HepG2 (cell line): ENCODE measurements around the gene FALEC. TPM values are rescaled to one million over a fixed set of nuclear protein-coding genes. Genes with fewer than 3 reads are reported as not detected.

Experiments
- ARHGAP35 ChIP-seq: sonication (generic); formaldehyde crosslinking; IDR thresholded peaks from 2 replicates; pipeline ENCODE4 v1.9.0; 2022; ENCODE audit warnings: mild to moderate bottlenecking, inconsistent platforms, moderate library complexity, missing genetic modification reagents, borderline replicate concordance
- CBX5 ChIP-seq: sonication (generic); formaldehyde crosslinking; IDR thresholded peaks from 2 replicates; pipeline ENCODE4 v1.4.0; 2020; ENCODE audit warnings: missing genetic modification reagents, borderline replicate concordance
- HHEX ChIP-seq: IDR thresholded peaks from 2 replicates; pipeline ENCODE4 v1.6.1; 2016; ENCODE audit warnings: control low read depth
- IRF2 ChIP-seq: IDR thresholded peaks from 2 replicates; pipeline ENCODE4 v1.6.1; 2018; ENCODE audit warnings: missing genetic modification reagents, missing compliant biosample characterization
- JARID2 ChIP-seq: sonication (generic); formaldehyde crosslinking; IDR thresholded peaks from 2 replicates; pipeline ENCODE4 v1.8.1; 2023; ENCODE audit warnings: missing genetic modification reagents, inconsistent platforms; ENCODE audit not compliant: insufficient replicate concordance
- MBNL3 ChIP-seq: fragments of 250-450 bp; sonication (Bioruptor Pico); conservative IDR thresholded peaks from 2 replicates; pipeline ENCODE4 v1.8.0; 2022; ENCODE audit warnings: mild to moderate bottlenecking, inconsistent platforms
- MXI1 ChIP-seq: IDR thresholded peaks from 3 replicates; pipeline ENCODE4 v1.6.1; 2012; ENCODE audit warnings: low read depth, low read length, inconsistent platforms, borderline replicate concordance
- NFKB2 ChIP-seq: sonication (generic); formaldehyde crosslinking; IDR thresholded peaks from 2 replicates; pipeline ENCODE4 v1.4.0; 2020; ENCODE audit warnings: missing genetic modification reagents, borderline replicate concordance
- NFRKB ChIP-seq: fragments of 450-650 bp; IDR thresholded peaks from 2 replicates; pipeline ENCODE4 v1.6.1; 2017
- RFXAP ChIP-seq: sonication (generic); formaldehyde crosslinking; IDR thresholded peaks from 2 replicates; pipeline ENCODE4 v1.4.0; 2020; ENCODE audit warnings: missing genetic modification reagents, borderline replicate concordance
- SP1 ChIP-seq, 2 experiments: fragments of 450-650 bp in 1 of 2; sonication (generic) in 1 of 2; formaldehyde crosslinking in 1 of 2; IDR thresholded peaks; 2 replicates each; pipeline versions ENCODE4 v1.4.0 to v1.6.1; 2016 to 2020; ENCODE audit warnings: missing genetic modification reagents in 1 of 2
- TSC22D2 ChIP-seq: sonication (generic); formaldehyde crosslinking; IDR thresholded peaks from 2 replicates; pipeline ENCODE4 v1.5.1; 2020; ENCODE audit warnings: missing genetic modification reagents, mild to moderate bottlenecking, borderline replicate concordance
- ZBTB7B ChIP-seq: sonication (generic); formaldehyde crosslinking; IDR thresholded peaks from 2 replicates; pipeline ENCODE4 v1.4.0; 2020; ENCODE audit warnings: missing genetic modification reagents
- ZEB1 ChIP-seq: IDR thresholded peaks from 2 replicates; pipeline ENCODE4 v1.6.1; 2012; ENCODE audit warnings: mild to moderate bottlenecking, low read depth, inconsistent platforms; ENCODE audit not compliant: insufficient replicate concordance
- ZFP82 ChIP-seq: sonication (generic); formaldehyde crosslinking; IDR thresholded peaks from 2 replicates; pipeline ENCODE4 v1.5.1; 2020; ENCODE audit warnings: mild to moderate bottlenecking, missing genetic modification reagents, borderline replicate concordance
- ZNF501 ChIP-seq: sonication (generic); formaldehyde crosslinking; IDR thresholded peaks from 2 replicates; pipeline ENCODE4 v1.5.1; 2020; ENCODE audit warnings: mild to moderate bottlenecking, moderate library complexity, missing genetic modification reagents
- polyA plus RNA-seq, 8 experiments: library from polyadenylated mRNA; depleted of rRNA in 3 of 8; stranded (reverse) in 7 of 8; unstranded in 1 of 8; fragments of >200 nt; fragmentation: Illumina TruSeq in 4 of 8; extraction: Trizol in 4 of 8; gene quantifications; 2 replicates each; pipeline versions ENCODE4 v1.2.1 to v1.2.3, GENCODE V29; 2011 to 2016; ENCODE audit warnings: low read depth in 4 of 8, missing spikeins in 1 of 8, mixed read lengths in 1 of 8; ENCODE audit not compliant: insufficient read depth in 1 of 8
- total RNA-seq, 5 experiments: library from RNA; depleted of rRNA; stranded (reverse); fragments of >200 nt; fragmentation: Illumina TruSeq; extraction: Trizol; gene quantifications; 2 replicates each; pipeline ENCODE4 v1.2.3, GENCODE V29; 2016; ENCODE audit warnings: low read depth in 1 of 5
- TF ChIP-seq, protein P1 (sequence below): sonication (generic); formaldehyde crosslinking; IDR thresholded peaks from 2 replicates; pipeline ENCODE4 v1.4.0; 2020; ENCODE audit warnings: missing genetic modification reagents, borderline replicate concordance
- TF ChIP-seq, protein P2 (sequence below): sonication (generic); formaldehyde crosslinking; IDR thresholded peaks from 2 replicates; pipeline ENCODE4 v1.8.0; 2022; ENCODE audit warnings: missing genetic modification reagents, low read depth, mild to moderate bottlenecking, borderline replicate concordance
- TF ChIP-seq, protein P3 (sequence below): sonication (generic); formaldehyde crosslinking; IDR thresholded peaks from 2 replicates; pipeline ENCODE4 v1.4.0; 2020; ENCODE audit warnings: missing genetic modification reagents
- TF ChIP-seq, protein P4 (sequence below): sonication (generic); formaldehyde crosslinking; IDR thresholded peaks from 2 replicates; pipeline ENCODE4 v1.5.0; 2020; ENCODE audit warnings: mild to moderate bottlenecking, missing genetic modification reagents, borderline replicate concordance

Gene FALEC
- total and polyA plus RNA-seq, 2 of the 13 experiments (the other 11 are each of a cell fraction or from before 2014, with no cell fraction given): 0.33 to 0.71 TPM

DNA sequence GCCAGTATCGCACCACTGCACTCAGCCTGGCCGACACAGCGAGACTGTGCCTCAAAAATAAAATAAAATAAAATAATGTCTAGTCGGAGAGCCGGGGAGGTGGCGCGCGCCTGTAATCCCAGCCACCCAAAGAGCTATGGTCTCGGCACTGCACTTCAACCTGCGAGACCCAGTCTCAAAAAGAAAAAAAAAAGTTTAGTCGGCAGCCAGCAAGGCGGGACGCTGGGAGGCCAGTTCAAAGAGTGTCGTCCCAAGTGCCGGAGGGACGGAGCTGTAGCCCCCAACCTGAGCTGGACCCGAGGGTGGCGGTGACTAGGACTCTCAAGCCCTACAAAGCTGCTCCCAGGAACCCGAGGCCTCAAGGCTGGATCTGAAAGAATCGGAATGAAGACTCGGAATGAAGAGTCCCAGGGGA, 632 bp upstream of the FALEC start (continued):
- TF ChIP-seq, protein P1, sequence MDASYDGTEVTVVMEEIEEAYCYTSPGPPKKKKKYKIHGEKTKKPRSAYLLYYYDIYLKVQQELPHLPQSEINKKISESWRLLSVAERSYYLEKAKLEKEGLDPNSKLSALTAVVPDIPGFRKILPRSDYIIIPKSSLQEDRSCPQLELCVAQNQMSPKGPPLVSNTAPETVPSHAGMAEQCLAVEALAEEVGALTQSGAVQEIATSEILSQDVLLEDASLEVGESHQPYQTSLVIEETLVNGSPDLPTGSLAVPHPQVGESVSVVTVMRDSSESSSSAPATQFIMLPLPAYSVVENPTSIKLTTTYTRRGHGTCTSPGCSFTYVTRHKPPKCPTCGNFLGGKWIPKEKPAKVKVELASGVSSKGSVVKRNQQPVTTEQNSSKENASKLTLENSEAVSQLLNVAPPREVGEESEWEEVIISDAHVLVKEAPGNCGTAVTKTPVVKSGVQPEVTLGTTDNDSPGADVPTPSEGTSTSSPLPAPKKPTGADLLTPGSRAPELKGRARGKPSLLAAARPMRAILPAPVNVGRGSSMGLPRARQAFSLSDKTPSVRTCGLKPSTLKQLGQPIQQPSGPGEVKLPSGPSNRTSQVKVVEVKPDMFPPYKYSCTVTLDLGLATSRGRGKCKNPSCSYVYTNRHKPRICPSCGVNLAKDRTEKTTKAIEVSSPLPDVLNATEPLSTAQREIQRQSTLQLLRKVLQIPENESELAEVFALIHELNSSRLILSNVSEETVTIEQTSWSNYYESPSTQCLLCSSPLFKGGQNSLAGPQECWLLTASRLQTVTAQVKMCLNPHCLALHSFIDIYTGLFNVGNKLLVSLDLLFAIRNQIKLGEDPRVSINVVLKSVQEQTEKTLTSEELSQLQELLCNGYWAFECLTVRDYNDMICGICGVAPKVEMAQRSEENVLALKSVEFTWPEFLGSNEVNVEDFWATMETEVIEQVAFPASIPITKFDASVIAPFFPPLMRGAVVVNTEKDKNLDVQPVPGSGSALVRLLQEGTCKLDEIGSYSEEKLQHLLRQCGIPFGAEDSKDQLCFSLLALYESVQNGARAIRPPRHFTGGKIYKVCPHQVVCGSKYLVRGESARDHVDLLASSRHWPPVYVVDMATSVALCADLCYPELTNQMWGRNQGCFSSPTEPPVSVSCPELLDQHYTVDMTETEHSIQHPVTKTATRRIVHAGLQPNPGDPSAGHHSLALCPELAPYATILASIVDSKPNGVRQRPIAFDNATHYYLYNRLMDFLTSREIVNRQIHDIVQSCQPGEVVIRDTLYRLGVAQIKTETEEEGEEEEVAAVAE (CRISPR knock-in tag): no peak
- TF ChIP-seq MBNL3 (CRISPR knock-in tag) (no peak), ARHGAP35 (CRISPR knock-in tag) (no peak), ZEB1 (no peak), HHEX (CRISPR knock-in tag) (no peak), JARID2 (no peak), NFKB2 (CRISPR knock-in tag) (no peak), IRF2 (CRISPR knock-in tag) (no peak), MXI1 (no peak), TSC22D2 (CRISPR knock-in tag) (no peak), RFXAP (CRISPR knock-in tag) (no peak), ZBTB7B (CRISPR knock-in tag) (no peak), NFRKB (no peak), CBX5 (no peak), ZFP82 (CRISPR knock-in tag) (peak; percentile 56; the same call in 1 of the 2 replicates), SP1 (IDR thresholded peaks at IDR 0.05) (no peak), SP1 (CRISPR knock-in tag; IDR thresholded peaks at IDR 0.05) (no peak), ZNF501 (peak; percentile 19; the same call in 1 of the 2 replicates)
- TF ChIP-seq, protein P2, sequence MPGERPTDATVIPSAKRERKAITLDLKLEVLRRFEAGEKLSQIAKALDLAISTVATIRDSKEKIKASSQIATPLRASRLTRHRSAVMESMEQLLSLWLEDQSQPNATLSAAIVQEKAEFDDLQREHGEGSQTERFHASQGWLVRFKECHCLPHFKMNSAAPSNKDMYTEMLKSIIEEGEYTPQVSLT: no peak
- TF ChIP-seq, protein P3, sequence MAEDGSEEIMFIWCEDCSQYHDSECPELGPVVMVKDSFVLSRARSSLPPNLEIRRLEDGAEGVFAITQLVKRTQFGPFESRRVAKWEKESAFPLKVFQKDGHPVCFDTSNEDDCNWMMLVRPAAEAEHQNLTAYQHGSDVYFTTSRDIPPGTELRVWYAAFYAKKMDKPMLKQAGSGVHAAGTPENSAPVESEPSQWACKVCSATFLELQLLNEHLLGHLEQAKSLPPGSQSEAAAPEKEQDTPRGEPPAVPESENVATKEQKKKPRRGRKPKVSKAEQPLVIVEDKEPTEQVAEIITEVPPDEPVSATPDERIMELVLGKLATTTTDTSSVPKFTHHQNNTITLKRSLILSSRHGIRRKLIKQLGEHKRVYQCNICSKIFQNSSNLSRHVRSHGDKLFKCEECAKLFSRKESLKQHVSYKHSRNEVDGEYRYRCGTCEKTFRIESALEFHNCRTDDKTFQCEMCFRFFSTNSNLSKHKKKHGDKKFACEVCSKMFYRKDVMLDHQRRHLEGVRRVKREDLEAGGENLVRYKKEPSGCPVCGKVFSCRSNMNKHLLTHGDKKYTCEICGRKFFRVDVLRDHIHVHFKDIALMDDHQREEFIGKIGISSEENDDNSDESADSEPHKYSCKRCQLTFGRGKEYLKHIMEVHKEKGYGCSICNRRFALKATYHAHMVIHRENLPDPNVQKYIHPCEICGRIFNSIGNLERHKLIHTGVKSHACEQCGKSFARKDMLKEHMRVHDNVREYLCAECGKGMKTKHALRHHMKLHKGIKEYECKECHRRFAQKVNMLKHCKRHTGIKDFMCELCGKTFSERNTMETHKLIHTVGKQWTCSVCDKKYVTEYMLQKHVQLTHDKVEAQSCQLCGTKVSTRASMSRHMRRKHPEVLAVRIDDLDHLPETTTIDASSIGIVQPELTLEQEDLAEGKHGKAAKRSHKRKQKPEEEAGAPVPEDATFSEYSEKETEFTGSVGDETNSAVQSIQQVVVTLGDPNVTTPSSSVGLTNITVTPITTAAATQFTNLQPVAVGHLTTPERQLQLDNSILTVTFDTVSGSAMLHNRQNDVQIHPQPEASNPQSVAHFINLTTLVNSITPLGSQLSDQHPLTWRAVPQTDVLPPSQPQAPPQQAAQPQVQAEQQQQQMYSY (CRISPR knock-in tag): 0 out of 2 replicates have a peak, but pooled peaks have one; percentile 51
- TF ChIP-seq, protein P4, sequence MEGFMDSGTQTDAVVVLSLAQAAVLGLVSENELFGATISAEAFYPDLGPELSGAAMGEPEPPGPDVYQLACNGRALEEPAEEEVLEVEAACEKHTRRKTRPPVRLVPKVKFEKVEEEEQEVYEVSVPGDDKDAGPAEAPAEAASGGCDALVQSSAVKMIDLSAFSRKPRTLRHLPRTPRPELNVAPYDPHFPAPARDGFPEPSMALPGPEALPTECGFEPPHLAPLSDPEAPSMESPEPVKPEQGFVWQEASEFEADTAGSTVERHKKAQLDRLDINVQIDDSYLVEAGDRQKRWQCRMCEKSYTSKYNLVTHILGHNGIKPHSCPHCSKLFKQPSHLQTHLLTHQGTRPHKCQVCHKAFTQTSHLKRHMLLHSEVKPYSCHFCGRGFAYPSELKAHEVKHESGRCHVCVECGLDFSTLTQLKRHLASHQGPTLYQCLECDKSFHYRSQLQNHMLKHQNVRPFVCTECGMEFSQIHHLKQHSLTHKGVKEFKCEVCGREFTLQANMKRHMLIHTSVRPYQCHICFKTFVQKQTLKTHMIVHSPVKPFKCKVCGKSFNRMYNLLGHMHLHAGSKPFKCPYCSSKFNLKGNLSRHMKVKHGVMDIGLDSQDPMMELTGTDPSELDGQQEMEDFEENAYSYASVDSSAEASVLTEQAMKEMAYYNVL (CRISPR knock-in tag): no peak; the same call in 1 of the 2 replicates
